Left renal pelvis (tissue), 4 donors: ENCODE data around the gene CNPY3. TPM values are rescaled to one million over a fixed set of nuclear protein-coding genes. Genes with fewer than 3 reads are reported as not detected.
A peak's percentile ranks its signal among the peaks of the same experiment; 100 is the strongest.
"Not testable (repeated sequence)": the region's sequence is repeated elsewhere in the genome, so short reads cannot be mapped to it uniquely, and the experiment has no call there.

Source experiments
- DNase-seq, 4 donors: peaks; one replicate each; pipeline ENCODE4 v3.0.0-alpha.2; 2013; ENCODE audit warnings: low read depth in 4 of 4, low spot score in 3 of 4
- polyA plus RNA-seq, 4 donors: library from polyadenylated mRNA; unstranded; fragments of 120-200 nt; gene quantifications; one replicate each; pipeline ENCODE4 v1.2.1, GENCODE V29; 2013; ENCODE audit not compliant: insufficient read length in 4 of 4

The CNPY3 gene
- 10 to 100 TPM; 52.3 to 64.9 (median 59.1) TPM for polyA plus RNA-seq

DNA sequence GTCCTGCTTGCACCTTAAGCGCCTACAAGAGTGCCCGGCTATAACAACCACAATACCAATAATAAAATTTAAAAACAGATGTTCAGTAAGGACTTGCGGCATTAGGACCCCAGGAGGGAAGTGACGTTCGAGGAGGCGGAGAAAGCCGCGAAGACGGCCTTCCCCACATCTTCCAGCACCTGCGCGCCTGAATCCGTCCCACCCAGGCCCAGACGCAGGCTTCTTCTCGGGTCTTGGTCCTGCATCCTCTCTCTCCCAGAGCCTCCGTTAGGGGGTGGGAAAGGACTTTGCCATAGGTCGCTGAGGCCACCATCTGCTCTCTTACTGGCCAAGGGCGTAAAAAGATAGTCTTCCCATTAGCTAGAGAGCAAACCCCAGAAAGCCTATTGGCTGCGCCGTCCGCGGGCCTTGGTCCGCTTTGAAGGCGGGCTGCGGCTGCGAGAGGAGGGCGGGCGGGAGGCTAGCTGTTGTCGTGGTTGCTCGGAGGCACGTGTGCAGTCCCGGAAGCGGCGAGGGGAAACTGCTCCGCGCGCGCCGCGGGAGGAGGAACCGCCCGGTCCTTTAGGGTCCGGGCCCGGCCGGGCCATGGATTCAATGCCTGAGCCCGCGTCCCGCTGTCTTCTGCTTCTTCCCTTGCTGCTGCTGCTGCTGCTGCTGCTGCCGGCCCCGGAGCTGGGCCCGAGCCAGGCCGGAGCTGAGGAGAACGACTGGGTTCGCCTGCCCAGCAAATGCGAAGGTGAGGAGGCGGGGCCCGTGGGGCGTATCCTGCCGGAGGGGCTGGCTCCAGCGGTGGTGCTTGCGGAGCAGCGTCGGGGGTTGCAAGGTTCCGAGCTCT lies at the start of gene CNPY3:
Gene CNPY3, plus strand, starts transcription at position 495 of the 835 bp plus-strand sequence. Its CDS starts 91 bp downstream, at position 586.
- DNase-seq: peak; percentile 89 to 92 (median 90)

DNA sequence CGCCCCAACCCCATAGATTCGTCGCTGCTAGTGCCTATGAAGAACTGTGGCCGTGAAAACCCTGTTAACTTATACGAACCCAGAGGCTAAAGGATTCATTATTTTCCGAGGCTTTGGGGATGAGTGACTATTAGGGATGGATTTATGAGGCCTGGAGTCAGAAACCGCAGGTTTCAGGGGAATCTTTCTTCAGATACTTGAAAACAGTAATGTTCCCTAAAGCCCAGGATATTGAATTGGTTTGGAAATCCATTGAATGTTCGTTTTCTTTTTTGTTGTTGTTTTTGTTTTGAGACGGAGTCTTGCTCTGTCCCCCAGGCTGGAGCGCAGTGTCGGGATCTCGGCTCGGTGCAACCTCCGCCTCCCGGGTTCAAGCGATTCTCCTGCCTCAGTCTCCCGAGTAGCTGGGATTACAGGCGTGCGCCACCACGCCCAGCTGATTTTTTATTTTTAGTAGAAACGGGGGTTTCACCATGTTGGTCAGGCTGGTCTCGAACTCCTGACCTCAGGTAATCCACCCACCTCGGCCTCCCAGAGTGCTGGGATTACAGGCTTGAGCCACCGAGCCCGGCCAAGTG lies 49.0 kb upstream of the CNPY3 start:
- not testable (repeated sequence) for DNase-seq

DNA sequence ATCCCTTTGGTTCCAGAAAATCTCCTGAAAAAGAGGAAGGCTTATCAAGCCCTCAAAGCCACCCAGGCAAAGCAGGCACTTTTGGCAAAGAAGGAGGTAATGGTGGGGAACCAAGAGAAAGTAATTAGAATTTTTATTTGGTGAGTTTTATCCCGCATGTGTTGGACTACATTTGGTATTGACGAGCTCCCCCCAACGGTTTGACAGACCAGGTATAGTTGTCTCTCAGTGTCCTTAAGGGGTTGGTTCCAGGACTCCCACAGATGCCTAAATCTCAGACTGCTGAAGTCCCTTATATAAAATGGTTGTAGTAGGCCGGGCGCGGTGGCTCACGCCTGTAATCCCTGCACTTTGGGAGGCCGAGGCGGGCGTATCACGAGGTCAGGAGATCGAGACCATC lies 48.4 kb upstream of the CNPY3 start:
- DNase-seq: not testable (repeated sequence)

- DNase-seq: no peak
Measured at GRCh38 chr6:42885702-42886101, 43.6 kb upstream of the CNPY3 start.

DNA sequence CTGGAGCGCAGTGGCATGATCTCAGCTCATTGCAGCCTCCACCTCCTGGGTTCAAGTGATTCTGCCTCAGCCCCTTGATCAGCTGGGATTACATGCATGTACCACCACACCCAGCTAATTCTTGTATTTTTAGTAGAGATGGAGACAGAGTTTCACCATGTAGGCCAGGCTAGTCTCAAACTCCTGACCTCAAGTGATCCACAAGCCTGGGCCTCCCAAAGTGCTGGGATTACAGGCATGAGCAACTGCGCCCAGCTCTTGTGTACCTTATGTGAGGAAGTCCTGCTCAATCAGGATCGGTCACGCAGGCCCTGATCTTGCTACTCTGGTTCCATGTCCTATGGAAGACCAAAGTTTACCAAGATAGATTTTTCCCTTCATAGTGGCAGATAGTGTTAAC lies 41.1 kb upstream of the CNPY3 start:
- DNase-seq: not testable (repeated sequence)

GRCh38 chr6:42889815-42890214 lies 39.5 kb upstream of the CNPY3 start:
- DNase-seq: no peak

DNA sequence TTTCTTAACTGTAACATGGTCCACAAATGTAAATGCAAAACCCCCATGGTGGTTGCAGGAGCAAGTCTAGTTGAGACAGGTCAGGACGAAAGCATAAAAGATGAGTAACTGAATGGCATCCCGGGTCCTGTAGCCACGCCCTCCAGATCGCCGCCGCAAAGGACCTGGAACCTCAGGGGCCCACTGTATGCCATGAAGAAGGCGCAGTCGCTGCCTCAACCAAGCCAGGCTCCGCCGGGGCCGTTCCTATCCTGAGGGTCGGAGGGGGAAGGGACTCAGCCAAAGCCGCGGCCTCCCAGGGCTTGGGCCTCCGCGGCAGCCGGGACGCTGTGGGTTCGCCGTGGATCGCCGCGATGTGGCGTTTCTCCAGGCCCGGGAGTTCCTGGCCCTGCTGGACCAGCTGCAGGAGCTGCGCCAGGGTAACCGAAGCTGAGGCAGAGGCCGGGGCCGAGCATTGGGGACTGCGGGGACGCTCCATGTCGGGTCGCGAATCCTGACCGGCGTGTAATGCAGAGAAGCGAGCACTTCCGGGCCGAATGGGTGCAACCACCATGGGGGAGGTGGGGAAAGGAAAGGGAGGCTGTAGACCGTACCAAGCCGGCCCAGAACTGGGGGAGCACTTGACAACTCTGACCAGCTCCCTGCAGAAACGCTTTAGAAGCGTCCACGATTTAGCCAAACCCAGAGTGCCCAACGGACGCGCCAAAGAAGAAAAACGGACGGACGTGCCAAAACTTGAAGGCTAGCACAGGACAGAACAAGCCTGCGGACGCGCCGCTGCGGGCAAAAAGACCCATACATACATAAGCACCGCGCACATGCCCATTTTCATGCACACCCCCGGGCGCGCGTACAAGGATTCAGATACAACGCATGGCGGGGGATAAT lies 38.7 kb upstream of the CNPY3 start:
- DNase-seq: peak; percentile 86 to 93 (median 90)

GRCh38 chr6:42891199-42891722 lies 38.0 kb upstream of the CNPY3 start:
- DNase-seq: no peak

DNA sequence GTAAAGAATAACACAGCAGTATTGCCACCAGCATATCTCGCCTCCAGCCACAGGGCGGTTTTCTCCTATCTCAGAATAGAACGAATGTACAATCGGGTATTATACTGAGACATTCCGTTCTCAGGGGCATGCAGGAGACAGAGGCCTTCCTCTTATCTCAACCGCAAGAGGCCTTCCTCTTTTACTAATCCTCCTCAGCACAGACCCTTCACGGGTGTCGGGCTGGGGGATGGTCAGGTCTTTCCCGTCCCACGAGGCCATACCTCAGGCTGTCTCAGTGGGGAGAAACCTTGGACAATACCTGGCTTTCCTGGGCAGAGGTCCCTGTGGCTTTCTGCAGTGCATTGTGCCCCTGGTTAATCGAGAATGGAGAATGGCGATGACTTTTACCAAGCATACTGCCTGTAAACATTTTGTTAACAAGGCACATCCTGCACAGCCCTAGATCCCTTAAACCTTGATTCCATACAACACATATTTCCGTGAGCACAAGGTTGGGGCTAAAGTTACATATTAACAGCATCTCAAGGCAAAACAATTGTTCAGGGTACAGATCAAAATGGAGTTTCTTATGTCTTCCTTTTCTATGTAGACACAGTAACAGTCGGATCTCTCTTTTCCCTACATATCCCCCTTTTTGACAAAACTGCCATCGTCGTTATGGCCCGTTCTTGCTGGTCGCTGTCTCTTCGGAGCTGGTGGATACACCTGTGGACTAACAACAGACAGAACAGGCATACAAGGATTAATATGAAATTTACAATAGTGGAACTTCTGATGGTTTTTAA lies 35.0 kb upstream of the CNPY3 start:
- DNase-seq: not testable (repeated sequence)

DNA sequence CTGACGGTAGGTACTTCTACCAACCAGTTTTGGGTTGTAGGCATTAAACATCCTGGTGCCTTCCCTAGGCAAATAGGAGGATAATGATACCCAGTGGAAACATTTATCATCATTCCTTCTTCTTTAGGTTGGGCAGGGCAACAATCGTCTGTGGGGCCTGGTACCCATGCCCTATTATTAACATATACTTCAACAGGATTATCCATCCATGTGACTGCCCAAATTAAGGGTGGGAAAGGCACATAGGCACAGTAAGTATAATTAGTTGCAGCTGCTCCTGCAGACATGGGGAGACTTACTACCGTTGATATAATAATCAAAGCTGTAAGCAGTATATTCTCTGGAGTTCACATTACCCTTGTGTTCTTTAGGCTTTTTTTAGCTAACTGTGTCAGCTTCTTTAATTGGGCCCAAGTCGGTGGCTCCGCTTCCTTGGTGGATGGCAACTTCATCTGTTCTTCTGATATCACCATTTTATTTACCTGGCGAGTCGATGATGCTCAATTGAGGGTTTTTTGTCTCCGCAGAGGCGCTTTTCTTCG lies 33.0 kb upstream of the CNPY3 start:
- DNase-seq: no peak

DNA sequence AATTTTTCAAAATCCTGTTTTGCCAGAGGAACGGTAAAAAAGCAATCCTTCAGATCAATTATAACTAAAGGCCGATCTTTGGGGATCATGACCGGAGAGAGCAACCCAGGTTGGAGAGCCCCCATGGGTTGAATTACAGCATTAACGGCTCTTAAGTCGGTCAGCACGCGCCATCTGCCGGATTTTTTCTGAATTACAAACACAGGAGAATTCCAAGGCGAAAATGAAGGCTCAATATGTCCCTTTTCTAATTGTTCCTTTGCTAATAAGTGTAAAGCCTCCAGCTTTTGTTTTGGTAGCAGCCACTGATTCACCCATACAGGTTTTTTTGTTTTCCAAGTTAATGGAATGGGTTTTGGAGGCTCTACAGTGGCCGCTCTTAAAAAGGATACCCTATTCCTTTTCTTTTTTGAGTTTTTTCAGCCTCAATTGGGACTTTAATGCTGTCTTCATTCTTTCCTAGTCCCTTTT lies 30.4 kb upstream of the CNPY3 start:
- no peak for DNase-seq

DNA sequence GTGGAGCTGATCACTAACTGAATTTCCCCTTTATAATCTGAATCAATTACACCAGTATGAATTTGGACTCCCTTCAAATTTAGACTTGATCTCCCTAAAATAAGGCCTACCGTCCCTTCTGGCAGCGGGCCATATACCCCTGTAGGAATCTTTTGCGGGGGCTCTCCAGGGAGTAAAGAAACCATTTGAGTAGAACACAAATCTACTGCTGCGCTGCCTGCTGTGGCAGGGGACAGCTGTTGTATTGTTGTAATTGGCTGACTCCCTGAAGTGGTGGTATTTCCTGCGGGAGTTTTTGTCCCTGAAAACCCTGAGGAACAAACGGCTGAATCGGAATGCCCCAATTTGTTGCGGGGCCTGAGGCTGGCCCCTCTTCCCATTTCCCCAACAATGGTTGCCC lies 29.4 kb upstream of the CNPY3 start:
- DNase-seq: no peak

- DNase-seq: peak in 2 of 4 donors; percentile 67 to 70
Measured at GRCh38 chr6:42901538-42901957, 27.7 kb upstream of the CNPY3 start.

GRCh38 chr6:42902429-42903263 lies 26.6 kb upstream of the CNPY3 start:
- DNase-seq: not testable (repeated sequence)

- no peak for DNase-seq
Measured at GRCh38 chr6:42904467-42904866, 24.8 kb upstream of the CNPY3 start.

GRCh38 chr6:42907336-42907735 lies 21.9 kb upstream of the CNPY3 start:
- DNase-seq: no peak

GRCh38 chr6:42909835-42910234 lies 19.4 kb upstream of the CNPY3 start:
- no peak for DNase-seq

- DNase-seq: no peak
Measured at GRCh38 chr6:42911171-42912021, 17.9 kb upstream of the CNPY3 start.
